ENCODE measurements around the gene C2orf80.
"Not testable (repeated sequence)": the region's sequence is repeated elsewhere in the genome, so short reads cannot be mapped to it uniquely, and the experiment has no call there.

Gene C2orf80

DNA sequence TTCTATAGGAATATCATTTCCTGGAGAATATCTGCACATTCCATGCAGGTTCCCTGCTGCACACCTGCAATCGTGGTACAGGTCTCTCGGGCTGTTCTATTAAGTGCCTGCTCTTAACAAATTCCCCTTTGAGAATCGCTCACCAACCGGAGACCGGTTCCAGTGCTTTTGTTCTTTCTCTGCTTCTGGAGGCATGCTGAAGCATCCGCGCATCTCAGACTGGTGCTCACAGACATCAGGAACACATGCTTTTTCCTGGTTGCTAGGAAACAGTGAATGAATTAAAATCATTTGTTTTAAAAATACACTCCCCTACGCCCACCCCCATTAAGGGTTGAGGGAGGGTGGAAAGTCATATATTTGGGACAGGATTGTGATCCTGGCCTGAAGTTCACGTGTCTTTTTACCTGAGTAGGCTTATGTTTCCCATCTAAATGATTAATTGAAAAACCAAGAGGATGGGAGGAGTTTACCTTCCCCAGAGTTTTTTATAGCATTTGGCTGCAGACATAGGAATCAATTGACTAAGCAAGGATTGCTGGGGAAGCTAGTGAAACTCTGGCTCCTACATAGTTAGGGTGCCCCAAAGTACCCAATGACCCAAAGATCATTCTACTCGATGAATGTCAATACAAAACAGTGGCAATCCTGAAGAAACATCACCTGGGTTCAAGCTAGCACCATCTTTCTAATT lies at the start of gene C2orf80:
C2orf80 (minus strand) TSS at position 221 of the 694 bp plus-strand sequence. CDS start 3,044 bp downstream, outside the sequence.
- no peak for DNase-seq (ENCODE audit: low read depth)

DNA sequence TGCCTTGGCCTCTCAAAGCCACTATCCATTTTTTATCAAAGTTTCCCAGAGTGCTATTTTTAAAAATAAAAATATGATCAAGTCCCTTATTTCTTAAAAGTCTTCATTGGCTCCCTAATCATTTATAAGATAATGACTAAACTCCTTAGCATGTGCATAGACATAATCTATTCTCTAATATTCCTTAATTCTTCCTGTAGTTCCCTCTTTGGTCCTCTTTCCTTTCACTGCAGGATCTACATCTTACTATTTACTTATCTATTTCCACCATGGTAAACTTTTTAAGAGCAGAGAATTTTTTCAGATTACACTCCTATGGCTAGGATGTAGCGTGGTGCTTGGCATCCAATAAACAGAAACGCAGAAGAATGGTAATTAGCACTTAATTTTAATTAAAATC lies 46.0 kb upstream of the C2orf80 start:
- no peak for DNase-seq (ENCODE audit: low read depth)

DNA sequence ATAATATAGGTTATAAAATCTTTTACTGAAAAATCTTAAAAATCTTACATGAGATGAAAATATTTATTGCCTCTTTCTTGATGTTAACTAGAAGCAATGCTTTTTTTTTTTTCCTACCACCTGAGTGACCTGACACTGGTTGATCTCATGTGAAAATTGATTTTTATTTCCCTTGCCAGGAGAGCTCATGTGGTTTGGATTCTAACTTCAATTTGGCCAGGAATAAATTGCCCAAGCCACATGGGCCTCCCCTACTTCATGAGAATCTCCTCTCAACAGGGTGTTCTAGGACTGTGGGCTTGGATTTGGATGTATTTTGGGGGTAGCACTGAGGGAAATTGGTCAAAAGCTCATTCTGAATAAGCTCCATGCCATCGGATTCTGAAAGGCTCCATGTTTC lies 45.0 kb upstream of the C2orf80 start:
- no peak for DNase-seq (ENCODE audit: low read depth)

- no peak for DNase-seq (ENCODE audit: low read depth)
Measured at GRCh38 chr2:208228476-208228875, 38.6 kb upstream of the C2orf80 start.

DNA sequence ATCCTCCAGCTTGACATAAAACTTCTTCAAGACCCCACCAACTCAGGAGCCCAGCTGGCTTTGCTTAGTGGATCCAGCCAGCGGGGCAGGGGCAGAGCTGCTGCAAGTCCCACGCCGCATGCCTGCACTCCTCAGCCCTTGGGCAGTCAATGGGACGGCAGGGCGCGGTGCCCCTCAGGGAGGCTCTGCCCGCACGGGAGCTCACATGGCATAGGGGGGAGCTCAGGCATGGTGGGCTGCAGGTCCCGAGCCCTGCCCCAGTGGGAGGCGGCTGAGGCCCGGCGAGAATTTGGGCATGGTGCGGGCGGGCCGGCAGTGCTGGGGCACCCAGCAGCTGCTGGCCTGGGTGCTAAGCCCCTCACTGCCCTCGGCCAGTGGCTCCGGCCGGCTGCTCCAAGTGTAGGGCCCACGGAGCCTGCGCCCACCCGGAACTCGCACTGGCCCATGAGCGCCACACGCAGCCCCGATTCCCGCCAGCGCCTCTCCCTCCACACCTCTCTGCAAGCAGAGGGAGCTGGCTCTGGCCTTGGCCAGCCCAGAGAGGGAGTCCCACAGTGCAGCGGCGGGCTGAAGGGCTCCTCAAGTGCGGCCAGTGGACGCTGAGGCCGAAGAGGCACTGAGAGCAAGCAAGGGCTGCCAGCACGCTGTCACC lies 37.9 kb upstream of the C2orf80 start:
- DNase-seq (ENCODE audit: low read depth) = no peak

DNA sequence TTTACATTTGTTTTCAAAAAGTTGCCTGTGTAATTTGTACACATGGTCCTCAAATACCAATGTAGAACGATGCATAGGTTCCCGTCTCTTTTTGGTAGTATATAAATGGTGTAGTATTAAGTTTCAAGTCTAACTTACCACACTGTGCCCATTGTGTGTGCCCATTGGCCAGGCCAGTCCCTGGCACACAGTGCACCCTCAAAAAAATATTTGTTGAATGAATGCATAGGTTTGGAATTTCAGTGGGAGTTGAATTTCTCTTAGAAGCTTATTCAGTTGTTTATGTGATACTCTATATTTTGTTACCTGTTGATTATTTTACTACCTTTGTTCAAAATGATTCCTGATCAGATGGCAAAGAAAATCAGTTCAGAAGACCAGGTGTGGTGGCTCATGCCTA lies 35.0 kb upstream of the C2orf80 start:
- DNase-seq (ENCODE audit: low read depth) = peak; percentile 3

DNA sequence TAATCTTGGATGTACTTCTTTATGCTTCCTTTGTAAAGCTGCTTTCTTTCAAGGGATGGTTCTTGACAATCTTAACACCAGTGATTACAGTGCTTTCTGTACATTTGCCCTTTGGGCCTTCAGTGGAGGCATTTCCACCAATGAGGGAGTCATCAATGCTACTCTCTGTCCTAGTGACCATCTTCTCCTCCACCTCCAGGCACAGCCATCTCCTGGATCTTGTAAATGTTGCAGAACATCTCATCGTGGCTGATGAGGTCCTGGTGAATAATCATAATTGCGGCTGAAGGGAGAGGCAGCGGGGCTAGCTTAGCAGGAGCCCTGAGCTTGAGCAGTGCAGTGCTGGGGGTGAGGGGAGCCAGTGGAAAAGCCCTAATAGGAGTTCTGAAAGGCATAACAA lies 32.5 kb upstream of the C2orf80 start:
- DNase-seq (ENCODE audit: low read depth) = no peak

GRCh38 chr2:208221873-208222272 lies 32.0 kb upstream of the C2orf80 start:
- not testable (repeated sequence) for DNase-seq (ENCODE audit: low read depth)

GRCh38 chr2:208210688-208211451 lies 21.0 kb upstream of the C2orf80 start:
- DNase-seq (ENCODE audit: low read depth) = no peak

- no peak for DNase-seq (ENCODE audit: low read depth)
Measured at GRCh38 chr2:208208335-208209085, 18.7 kb upstream of the C2orf80 start.

GRCh38 chr2:208207769-208208168 lies 17.9 kb upstream of the C2orf80 start:
- DNase-seq (ENCODE audit: low read depth) = no peak

DNA sequence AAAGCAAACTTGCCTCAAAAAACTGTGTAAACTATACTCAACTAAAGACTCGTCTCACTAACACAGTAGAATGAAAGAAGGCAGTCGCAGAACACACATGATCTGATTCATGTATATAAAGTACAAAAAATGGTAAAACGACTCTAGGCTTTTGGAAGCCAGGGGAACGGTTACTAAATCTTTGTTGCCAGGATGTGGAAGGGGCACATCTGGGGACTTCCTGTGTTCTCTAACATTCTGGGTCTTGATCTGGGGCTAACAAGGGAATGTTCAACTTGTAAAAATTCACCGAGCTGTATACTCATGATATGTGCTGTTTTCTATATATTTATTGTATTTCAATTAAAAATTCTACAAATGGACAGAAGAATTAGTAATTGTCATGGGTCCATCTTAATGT lies 14.3 kb upstream of the C2orf80 start:
- no peak for DNase-seq (ENCODE audit: low read depth)

GRCh38 chr2:208195531-208195930 lies 5.7 kb upstream of the C2orf80 start:
- no peak for DNase-seq (ENCODE audit: low read depth)

DNA sequence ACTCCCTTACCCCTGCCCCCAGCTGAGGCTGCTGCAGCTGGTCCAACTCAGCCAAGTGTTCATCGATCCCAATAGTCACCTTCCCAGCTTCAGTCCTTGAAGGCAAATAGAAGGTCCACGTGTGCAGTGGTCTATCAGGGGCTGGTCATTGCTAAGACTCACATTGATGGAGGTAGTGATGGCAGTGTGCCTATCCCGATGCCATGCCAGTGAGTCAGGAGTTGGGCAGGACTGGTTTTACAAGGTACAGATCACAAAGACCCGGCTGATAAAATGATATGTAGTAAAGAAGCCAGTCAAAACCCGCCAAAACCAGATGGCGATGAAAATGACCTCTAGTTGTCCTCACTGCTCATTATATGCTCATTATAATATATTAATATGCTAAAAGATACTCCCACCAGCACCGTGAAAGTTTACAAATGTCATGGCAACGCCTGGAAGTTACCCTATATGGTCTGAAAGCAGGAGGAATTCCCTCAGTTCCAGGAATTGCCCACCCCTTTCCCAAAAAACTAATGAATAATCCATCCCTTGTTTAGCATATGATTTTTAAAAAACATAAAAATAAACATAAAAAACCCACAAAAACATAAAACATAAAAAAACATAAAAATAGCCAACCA lies 2.9 kb upstream of the C2orf80 start:
- no peak for DNase-seq (ENCODE audit: low read depth)

DNA sequence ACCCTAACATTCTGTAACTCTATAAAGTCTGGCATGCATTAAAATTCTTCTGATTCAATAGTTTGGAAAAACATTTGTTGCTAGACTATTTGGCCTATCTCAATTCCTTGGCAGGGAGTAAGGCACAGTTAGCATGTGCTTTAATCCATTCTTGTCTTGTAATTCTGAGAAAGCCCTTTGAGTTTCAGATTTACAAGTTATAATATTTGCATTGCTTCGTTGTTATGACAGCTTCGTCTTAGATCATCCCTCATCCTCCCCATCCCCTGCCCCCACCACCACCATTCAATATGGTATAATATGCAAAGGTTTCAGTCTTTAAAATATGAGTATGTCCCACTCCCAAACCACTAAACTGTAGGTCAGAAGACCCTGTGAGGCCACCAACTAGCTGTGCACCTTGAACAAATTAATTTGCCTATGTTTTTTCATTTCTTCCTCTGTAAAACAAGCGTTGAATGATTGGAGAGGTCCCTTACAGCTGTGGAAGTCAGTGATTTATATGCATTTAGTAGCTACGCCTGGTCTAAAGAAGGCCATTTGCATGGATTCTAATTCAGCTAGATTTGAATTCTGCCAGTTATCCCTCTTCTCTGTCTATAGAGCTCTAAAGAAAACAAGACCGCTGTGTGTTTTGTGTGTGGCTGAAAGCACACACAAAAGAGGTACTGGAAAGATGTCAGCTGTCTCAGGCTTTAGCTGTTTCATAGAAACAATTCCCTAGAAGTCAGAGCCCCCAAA lies 591 bp downstream of the C2orf80 start:
- no peak for DNase-seq (ENCODE audit: low read depth)

DNA sequence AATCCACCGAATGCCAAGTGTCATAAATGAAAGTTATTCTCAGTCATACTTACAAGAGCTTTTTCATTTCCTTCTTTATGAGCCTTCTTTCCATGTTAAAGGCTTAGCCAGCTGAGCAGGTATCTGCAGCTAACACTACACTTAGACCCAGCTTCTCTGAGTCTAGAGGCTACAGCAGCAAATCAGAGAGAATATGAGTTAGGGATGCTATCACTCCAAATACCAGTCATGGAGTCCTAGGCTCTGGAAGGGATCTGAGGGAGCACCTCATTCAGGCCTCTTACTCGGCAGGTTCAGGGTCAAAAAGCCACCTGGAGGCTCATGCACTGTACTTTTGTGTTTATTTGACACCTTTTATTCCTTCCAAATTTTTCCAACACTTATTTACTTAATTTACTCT lies 2.9 kb downstream of the C2orf80 start:
- DNase-seq (ENCODE audit: low read depth) = no peak

GRCh38 chr2:208186465-208186864 lies 3.4 kb downstream of the C2orf80 start:
- DNase-seq (ENCODE audit: low read depth) = no peak

DNA sequence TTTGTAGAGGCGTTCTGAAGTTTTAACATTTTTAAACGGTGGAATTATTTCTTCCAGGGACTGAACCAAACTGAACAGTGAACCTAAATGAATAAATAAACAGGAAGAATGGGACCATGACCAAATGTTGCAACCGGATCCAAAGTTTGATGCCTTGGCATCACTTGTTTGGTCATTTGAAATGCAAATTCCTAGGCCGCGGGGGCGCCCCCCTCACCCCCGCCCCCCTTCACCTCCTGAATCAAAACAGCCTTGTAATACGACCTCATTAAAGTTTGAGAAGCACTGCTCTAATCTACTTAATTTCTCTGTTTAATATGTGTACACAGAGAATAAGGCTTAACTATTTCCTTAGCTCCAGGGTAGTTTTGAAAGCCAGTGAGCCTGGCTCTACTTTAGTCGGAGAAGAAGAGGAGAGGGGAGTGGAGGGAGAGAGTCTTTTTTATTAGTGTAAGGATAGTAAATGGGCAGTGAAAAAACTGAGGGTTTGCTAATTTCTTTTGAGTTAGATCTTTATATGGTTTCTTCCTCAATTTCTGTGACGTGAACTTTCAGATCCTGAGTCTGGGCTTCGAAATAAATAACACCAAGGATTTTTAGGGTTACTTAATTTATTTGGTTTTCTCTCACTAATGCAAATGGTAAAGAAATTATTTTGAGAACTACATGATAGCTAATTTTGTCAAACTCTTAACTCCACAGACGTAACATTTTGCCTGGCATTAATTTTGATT lies 5.7 kb downstream of the C2orf80 start:
- DNase-seq (ENCODE audit: low read depth) = no peak

- no peak for DNase-seq (ENCODE audit: low read depth)
Measured at GRCh38 chr2:208183526-208183925, 6.3 kb downstream of the C2orf80 start.

DNA sequence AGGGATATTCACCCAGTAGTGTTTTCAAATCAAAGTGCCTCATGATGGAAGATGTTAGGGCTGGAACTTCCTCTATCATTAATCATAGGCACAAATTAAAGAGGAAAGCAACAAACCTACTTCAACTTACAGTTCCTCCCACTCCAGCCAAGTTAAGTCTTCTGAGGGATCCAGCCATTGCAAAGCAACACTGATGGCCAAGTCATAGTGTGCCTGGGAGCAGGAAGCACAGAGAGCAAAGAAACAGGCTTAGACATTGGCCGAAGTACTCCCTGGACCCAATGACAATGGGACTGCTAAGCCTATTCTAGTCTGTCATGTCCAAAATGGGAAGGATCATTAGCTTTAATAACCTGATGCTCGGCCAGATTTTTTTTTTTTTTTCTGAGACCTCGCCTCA lies 7.0 kb downstream of the C2orf80 start:
- no peak for DNase-seq (ENCODE audit: low read depth)
